Heart left ventricle (tissue), 16 donors: Measurements from ENCODE around the gene RTF1. TPM values are rescaled to one million over a fixed set of nuclear protein-coding genes. Genes with fewer than 3 reads are reported as not detected.

Experiments
- ATAC-seq, 4 donors: fragments of 200-7000 bp; cut with Tn5 transposase; one replicate each; pipeline ENCODE4 v1.9.1; 2020 to 2022; ENCODE audit warnings: moderate library complexity in 4 of 4, mild to moderate bottlenecking in 3 of 4, moderate number of reproducible peaks in 1 of 4
- DNase-seq, 5 donors: peaks; one replicate each; pipeline ENCODE4 v3.0.0-alpha.2; 2020
- H3K27ac ChIP-seq, 12 donors: fragments of 200-600 bp; sonication (generic) in 4 of 12; one replicate each; pipeline versions ENCODE4 v1.5.0 to v1.8.0; 2016 to 2022; ENCODE audit warnings: mild to moderate bottlenecking in 2 of 12
- H3K27me3 ChIP-seq, 9 donors: fragments of 200-600 bp; sonication (generic) in 2 of 9; one replicate each; pipeline versions ENCODE4 v1.5.1 to v1.8.0; 2016 to 2022; ENCODE audit warnings: mild to moderate bottlenecking in 3 of 9
- H3K36me3 ChIP-seq, 9 donors: fragments of 200-600 bp; sonication (generic) in 2 of 9; one replicate each; pipeline versions ENCODE4 v1.5.0 to v1.8.0; 2018 to 2022; ENCODE audit warnings: mild to moderate bottlenecking in 2 of 9
- H3K4me1 ChIP-seq, 12 donors: fragments of 200-600 bp; sonication (generic) in 4 of 12; one replicate each; pipeline versions ENCODE4 v1.5.0 to v1.8.0; 2016 to 2022; ENCODE audit warnings: mild to moderate bottlenecking in 3 of 12
- H3K4me3 ChIP-seq, 12 donors: fragments of 200-600 bp; sonication (generic) in 4 of 12; one replicate each; pipeline versions ENCODE4 v1.5.0 to v1.8.0; 2017 to 2022; ENCODE audit warnings: mild to moderate bottlenecking in 9 of 12, moderate library complexity in 4 of 12
- H3K9me3 ChIP-seq, 12 donors: fragments of 200-600 bp; sonication (generic) in 4 of 12; one replicate each; pipeline versions ENCODE4 v1.5.0 to v1.8.0; 2016 to 2022; ENCODE audit warnings: mild to moderate bottlenecking in 1 of 12
- POLR2A ChIP-seq, 2 donors: fragments of 450-650 bp; IDR thresholded peaks; one replicate each; pipeline ENCODE4 v1.6.1; 2017; ENCODE audit warnings: antibody characterized with exemption in 2 of 2, mild to moderate bottlenecking in 2 of 2, moderate library complexity in 2 of 2
- whole genome bisulfite sequencing, 4 donors: extraction: QIAGEN DNeasy Blood & Tissue Kit in 2 of 4; methylation state at CpG; one replicate each; pipeline versions ENCODE4 v1.1.5 to v1.1.7; 2013 to 2018; 5-methylcytosine and 5-hydroxymethylcytosine counted together
- intact Hi-C, 10 donors: fragments of 100-400 bp; cut with DNase I; formaldehyde crosslinking; loops; one replicate each; pipeline versions ENCODE4 v1.11.1 to v1.14.2; 2022
- polyA plus RNA-seq, 2 donors: library from polyadenylated mRNA; stranded (reverse); fragments of 200-250 nt; gene quantifications; one replicate each; pipeline ENCODE4 v1.2.3, GENCODE V29; 2013
- total RNA-seq, 9 donors: library from RNA; depleted of rRNA in 2 of 9; stranded (reverse); fragments of >200 nt in 2 of 9; fragmentation: NEBNext Ultra II Directional in 3 of 9; extraction: Animal tissue kit (Norgen Biotek cat#: 25700) in 3 of 9; gene quantifications; one replicate each; pipeline versions ENCODE4 v1.1.0 to v1.2.4, GENCODE V29; 2016 to 2023
- TF ChIP-seq, protein P1 (sequence below), 12 donors: fragments of 200-600 bp; sonication (generic) in 4 of 12; IDR thresholded peaks; one replicate each; pipeline versions ENCODE4 v1.5.0 to v1.8.0; 2018 to 2022; ENCODE audit warnings: antibody characterized with exemption in 12 of 12, mild to moderate bottlenecking in 5 of 12
- donor health status: ischemic (EF 13 %, LVEDD 7.1; RV severe dilation, severe dysfunction).
- donor health status: healthy with polysubstance abuse.
- donor health status: DM: no; HTN: yes; CAD: no.
- donor health status: DM: no; HTN: no; CAD: no.
- donor health status: ischemic (EF 25% LVEDD 6.9; RV normal size, moderate dysfunction).
- donor health status: ischemic (EF 25% LVEDD 5.7; RV mildly dilated, moderate dysfunction).
- donor health status: healthy.
- donor health status: DM: yes; HTN: yes; CAD: no.
- donor health status: ischemic (EF 35%, LVEDD 5.7; RV mildly dilated, moderate dysfunction).
- donor health status: nonischemic (EF 11% LVEDD 7.7; RV severe dilation, severe dysfunction).
- donor health status: DM: yes; HTN: yes; CAD: no.
- donor health status: PGD.
- donor health status: ischemic (EF 29% LVEDD 5.4; RV normal size, mild dysfunction).
- donor health status: nonischemic (EF 23%, LVEDD 6.1; RV moderate dilation, normal function).

RTF1 gene
- total and polyA plus RNA-seq, 11 donors: 16.5 to 33.3 (median 26.6) TPM

DNA sequence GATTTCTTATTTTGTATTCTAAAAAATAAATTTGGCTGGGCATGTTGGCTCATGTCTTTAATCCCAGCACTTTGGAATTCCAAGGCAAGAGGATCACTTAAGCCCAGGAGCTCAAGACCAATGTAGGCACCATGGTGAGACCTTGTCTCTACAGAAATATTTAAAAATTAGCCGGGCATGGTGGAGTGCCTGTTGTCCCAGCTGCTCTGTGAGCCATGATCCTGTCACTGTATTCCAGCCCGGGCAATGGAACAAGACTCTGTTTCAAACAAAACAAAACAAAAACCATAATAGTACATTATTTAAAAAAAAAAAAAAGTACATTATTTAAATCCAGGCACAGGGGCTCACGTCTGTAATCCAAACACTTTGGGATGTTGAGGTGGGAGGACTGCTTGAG is 5.5 kb upstream of the RTF1 start:
- Histone ChIP-seq H3K27ac (no peak overlapping the region), H3K4me3 (no peak overlapping the region), H3K9me3 (no peaks in the 10 kb centered on the region), H3K36me3 (no peaks in the 10 kb centered on the region), H3K4me1 (peaks cover 0 to 14% (median 10%) of the 10 kb centered on the region in 12 donors), H3K27me3 (no peaks in the 10 kb centered on the region)
- no peak for ATAC-seq
- no peak for DNase-seq
- intact Hi-C loops: no loop called here
- 84 to 88% (median 87%) methylated on average over 3 of the region's 3 CpGs for WGBS, 4 donors
- TF ChIP-seq, protein P1, sequence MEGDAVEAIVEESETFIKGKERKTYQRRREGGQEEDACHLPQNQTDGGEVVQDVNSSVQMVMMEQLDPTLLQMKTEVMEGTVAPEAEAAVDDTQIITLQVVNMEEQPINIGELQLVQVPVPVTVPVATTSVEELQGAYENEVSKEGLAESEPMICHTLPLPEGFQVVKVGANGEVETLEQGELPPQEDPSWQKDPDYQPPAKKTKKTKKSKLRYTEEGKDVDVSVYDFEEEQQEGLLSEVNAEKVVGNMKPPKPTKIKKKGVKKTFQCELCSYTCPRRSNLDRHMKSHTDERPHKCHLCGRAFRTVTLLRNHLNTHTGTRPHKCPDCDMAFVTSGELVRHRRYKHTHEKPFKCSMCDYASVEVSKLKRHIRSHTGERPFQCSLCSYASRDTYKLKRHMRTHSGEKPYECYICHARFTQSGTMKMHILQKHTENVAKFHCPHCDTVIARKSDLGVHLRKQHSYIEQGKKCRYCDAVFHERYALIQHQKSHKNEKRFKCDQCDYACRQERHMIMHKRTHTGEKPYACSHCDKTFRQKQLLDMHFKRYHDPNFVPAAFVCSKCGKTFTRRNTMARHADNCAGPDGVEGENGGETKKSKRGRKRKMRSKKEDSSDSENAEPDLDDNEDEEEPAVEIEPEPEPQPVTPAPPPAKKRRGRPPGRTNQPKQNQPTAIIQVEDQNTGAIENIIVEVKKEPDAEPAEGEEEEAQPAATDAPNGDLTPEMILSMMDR (IDR thresholded peaks at IDR 0.05): no peak
- no peak for TF ChIP-seq POLR2A (IDR thresholded peaks at IDR 0.05)

DNA sequence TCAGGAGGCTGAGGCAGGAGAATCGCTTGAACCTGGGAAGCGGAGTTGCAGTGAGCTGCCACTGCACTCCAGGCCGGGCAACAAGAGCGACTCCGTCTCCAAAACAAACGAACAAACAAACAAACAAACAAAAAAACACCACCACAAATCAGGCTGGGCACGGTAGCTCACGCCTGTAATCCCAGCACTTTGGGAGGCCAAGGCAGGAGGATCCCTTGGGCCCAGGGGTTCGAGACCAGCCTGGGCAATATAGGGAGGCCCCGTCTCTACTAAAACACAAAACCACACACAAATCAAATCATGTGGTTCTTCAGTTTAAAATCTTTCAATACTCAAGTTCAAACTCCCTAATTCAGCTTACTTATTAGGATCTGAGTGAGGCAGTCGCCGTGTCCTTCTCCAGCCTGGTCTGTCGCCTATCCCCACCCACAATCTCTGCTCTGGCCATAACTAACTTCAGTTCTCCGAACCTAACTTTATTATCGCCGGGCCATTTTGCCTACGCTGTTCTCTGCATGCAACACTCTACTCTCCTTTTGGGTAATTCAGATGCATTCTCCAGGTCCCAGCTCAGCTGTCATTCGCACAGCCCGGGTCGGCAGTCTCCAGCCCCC is 660 bp upstream of the RTF1 start:
- DNase-seq: no peak
- 33 to 37% (median 36%) methylated on average over 20 of the region's 20 CpGs for WGBS, 4 donors
- peak; percentile 12 to 54 (median 38) for ATAC-seq
- H3K27ac ChIP-seq: peak overlapping the region in 11 of 12 donors; percentile 50 to 94 (median 86)
- no peaks in the 10 kb centered on the region for H3K27me3 ChIP-seq
- intact Hi-C loops: loop anchor here in 1 of 10 donors (2.0 kb wide), 1 partner anchor 13 kb away; the partner anchor contains the start of gene NDUFAF1
- peaks cover 5 to 38% (median 26%) of the 10 kb centered on the region in 12 donors for H3K4me1 ChIP-seq
- H3K9me3 ChIP-seq: no peaks in the 10 kb centered on the region
- TF ChIP-seq, protein P1 (IDR thresholded peaks at IDR 0.05): no peak
- TF ChIP-seq POLR2A (IDR thresholded peaks at IDR 0.05): no peak
- no peaks in the 10 kb centered on the region for H3K36me3 ChIP-seq
- H3K4me3 ChIP-seq: peak overlapping the region; percentile 80 to 99 (median 98)

DNA sequence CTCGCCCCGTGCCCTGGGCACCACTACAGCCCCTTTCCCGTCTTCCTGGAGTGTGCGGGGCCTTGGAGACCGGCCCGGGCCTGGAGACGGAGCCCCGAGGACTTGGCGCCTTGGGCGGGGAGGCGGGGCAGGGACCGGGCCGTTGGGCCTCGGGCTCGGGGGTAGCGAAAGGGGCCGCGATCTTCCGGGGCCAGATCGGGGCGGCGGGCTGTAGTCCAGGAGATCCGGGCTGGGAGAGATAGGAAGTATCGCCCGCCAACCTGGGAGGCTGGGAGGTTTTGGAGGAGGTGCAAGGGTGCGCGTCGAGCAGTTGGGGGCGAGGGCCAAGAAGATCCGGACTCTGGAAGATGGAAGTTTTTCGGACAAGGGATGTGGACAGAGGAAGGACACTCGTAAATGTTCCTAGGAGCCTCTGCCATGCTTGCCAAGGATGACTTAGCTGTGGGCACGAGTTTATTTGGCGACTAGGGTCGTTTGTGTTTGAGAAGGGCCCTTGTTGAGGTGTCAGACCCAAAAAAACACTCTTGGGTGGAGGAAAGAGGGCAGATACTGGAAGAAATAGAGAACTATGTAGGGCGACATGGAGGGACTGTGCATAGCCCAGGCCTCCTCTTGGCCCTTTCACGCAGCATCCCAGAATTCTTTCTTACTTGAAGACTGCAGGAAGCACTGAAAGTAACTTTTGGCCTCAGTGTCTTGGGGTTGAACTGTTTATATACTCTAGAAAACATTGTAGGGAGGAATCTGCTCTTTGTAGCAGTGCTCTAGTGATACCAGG is 712 bp downstream of the RTF1 start:
- peaks cover 5 to 38% (median 26%) of the 10 kb centered on the region in 12 donors for H3K4me1 ChIP-seq
- no peaks in the 10 kb centered on the region for H3K9me3 ChIP-seq
- H3K27ac ChIP-seq: peak overlapping the region; percentile 25 to 94 (median 85)
- TF ChIP-seq, protein P1 (IDR thresholded peaks at IDR 0.05): no peak
- TF ChIP-seq POLR2A (IDR thresholded peaks at IDR 0.05): no peak
- H3K4me3 ChIP-seq: peak overlapping the region; percentile 80 to 99 (median 98)
- ATAC-seq (peak in 2 of 4 donors; percentile 17 to 55), DNase-seq (peak in 3 of 5 donors; percentile 32 to 50 (median 35))
- no peaks in the 10 kb centered on the region for H3K27me3 ChIP-seq
- 1 to 2% (median 1%) methylated on average over 30 to 37 of the region's 37 CpGs for WGBS, 4 donors
- H3K36me3 ChIP-seq: no peaks in the 10 kb centered on the region
- intact Hi-C loops: loop anchor here in 1 of 10 donors (2.0 kb wide), 1 partner anchor 15 kb away; the partner anchor contains the start of gene NDUFAF1
